HEK293 (cell line): Measurements from ENCODE around the gene MED13L.

Experiments used
- CTCF ChIA-PET: fragments of 350-600 bp; formaldehyde crosslinking; extraction: SDS; loops from one replicate; lab custom pipeline; 2021; ENCODE audit warnings: antibody characterized with exemption; lab: Yijun Ruan, JAX
- POLR2A ChIA-PET: fragments of 300-600 bp; formaldehyde crosslinking; extraction: SDS; loops from one replicate; lab custom pipeline; 2020; ENCODE audit warnings: antibody characterized with exemption, inconsistent platforms; lab: Yijun Ruan, JAX
- H3K27ac ChIP-seq: fragments of 200-500 bp; sonication (Bioruptor generic); 2 replicates; pipeline ENCODE4 v1.5.1; 2014; ENCODE audit warnings: low read depth, low read length, control low read depth, inconsistent platforms; ENCODE audit errors: extremely low read depth
- H3K36me3 ChIP-seq, 2 experiments: fragments of 200-500 bp in 1 of 2; sonication (Bioruptor generic) in 1 of 2; 1 replicate in 1 of 2; 2 replicates in 1 of 2; pipeline ENCODE4 v1.5.1; 2014 to 2017; ENCODE audit warnings: inconsistent platforms in 2 of 2, low read length in 2 of 2; ENCODE audit not compliant: control insufficient read depth in 2 of 2, insufficient read depth in 1 of 2
- H3K4me1 ChIP-seq: fragments of 200-500 bp; sonication (Bioruptor generic); 2 replicates; pipeline ENCODE4 v1.5.1; 2014; ENCODE audit warnings: mild to moderate bottlenecking, low read length, inconsistent platforms; ENCODE audit not compliant: control insufficient read depth, insufficient read depth
- H3K4me3 ChIP-seq: 2 replicates; pipeline ENCODE4 v1.5.1; 2011; ENCODE audit warnings: low read depth, mild to moderate bottlenecking, control low read depth, low read length, moderate library complexity
- H3K9me3 ChIP-seq: fragments of 200-500 bp; sonication (Bioruptor generic); 2 replicates; pipeline ENCODE4 v1.5.1; 2014; ENCODE audit warnings: low read depth, low read length, inconsistent platforms; ENCODE audit not compliant: control insufficient read depth, insufficient read depth
- PRDM1 ChIP-seq: fragments of 450-650 bp; formaldehyde crosslinking; IDR thresholded peaks from 2 replicates; pipeline ENCODE4; 2016; ENCODE audit warnings: missing biosample characterization, missing genetic modification characterization
- SP3 ChIP-seq: fragments of 450-650 bp; formaldehyde crosslinking; IDR thresholded peaks from 2 replicates; pipeline ENCODE4 v1.5.1; 2016; ENCODE audit warnings: missing biosample characterization, missing genetic modification characterization
- ZBTB20 ChIP-seq: fragments of 450-650 bp; formaldehyde crosslinking; IDR thresholded peaks from 2 replicates; pipeline ENCODE4 v1.5.1; 2016; ENCODE audit warnings: missing biosample characterization, missing genetic modification characterization
- ZBTB21 ChIP-seq: fragments of 450-650 bp; formaldehyde crosslinking; IDR thresholded peaks from 2 replicates; pipeline ENCODE4 v1.5.1; 2017; ENCODE audit warnings: missing biosample characterization, missing genetic modification characterization
- ZFP41 ChIP-seq: fragments of 450-650 bp; formaldehyde crosslinking; IDR thresholded peaks from 2 replicates; pipeline ENCODE4 v1.5.1; 2016; ENCODE audit warnings: missing biosample characterization, missing genetic modification characterization, borderline replicate concordance
- ZNF311 ChIP-seq: fragments of 450-650 bp; formaldehyde crosslinking; IDR thresholded peaks from 2 replicates; pipeline ENCODE4 v1.5.1; 2017; ENCODE audit warnings: missing biosample characterization, missing genetic modification characterization, borderline replicate concordance
- ZNF426 ChIP-seq: fragments of 450-650 bp; formaldehyde crosslinking; IDR thresholded peaks from 2 replicates; pipeline ENCODE4 v1.5.1; 2017; ENCODE audit warnings: missing biosample characterization, missing genetic modification characterization, mild to moderate bottlenecking, inconsistent platforms, moderate library complexity
- ZNF530 ChIP-seq: fragments of 450-650 bp; formaldehyde crosslinking; IDR thresholded peaks from 2 replicates; pipeline ENCODE4 v1.5.1; 2016; ENCODE audit warnings: low read depth, missing biosample characterization, missing genetic modification characterization
- ZNF629 ChIP-seq: fragments of 450-650 bp; formaldehyde crosslinking; IDR thresholded peaks from 2 replicates; pipeline ENCODE4 v1.5.1; 2017; ENCODE audit warnings: missing biosample characterization, missing genetic modification characterization
- ZNF660 ChIP-seq: fragments of 450-650 bp; IDR thresholded peaks from 2 replicates; pipeline ENCODE4 v1.5.1; 2018; ENCODE audit warnings: missing biosample characterization, mild to moderate bottlenecking, missing genetic modification characterization
- ZNF664 ChIP-seq: fragments of 450-650 bp; formaldehyde crosslinking; IDR thresholded peaks from 2 replicates; pipeline ENCODE4 v1.5.1; 2016; ENCODE audit warnings: missing biosample characterization, missing genetic modification characterization
- ZNF677 ChIP-seq: fragments of 450-650 bp; IDR thresholded peaks from 2 replicates; pipeline ENCODE4 v1.5.0; 2018; ENCODE audit warnings: missing biosample characterization, mild to moderate bottlenecking, missing genetic modification characterization, moderate library complexity
- TF ChIP-seq, protein P1 (sequence below): fragments of 450-650 bp; formaldehyde crosslinking; IDR thresholded peaks from 2 replicates; pipeline ENCODE4 v1.5.1; 2016; ENCODE audit warnings: missing biosample characterization, missing genetic modification characterization
- TF ChIP-seq, protein P2 (sequence below): fragments of 450-650 bp; formaldehyde crosslinking; IDR thresholded peaks from 2 replicates; pipeline ENCODE4 v1.5.1; 2017; ENCODE audit warnings: missing biosample characterization, missing genetic modification characterization
- TF ChIP-seq, protein P3 (sequence below): fragments of 450-650 bp; formaldehyde crosslinking; IDR thresholded peaks from 2 replicates; pipeline ENCODE4 v1.5.1; 2017; ENCODE audit warnings: missing biosample characterization, missing genetic modification characterization

Gene MED13L

DNA sequence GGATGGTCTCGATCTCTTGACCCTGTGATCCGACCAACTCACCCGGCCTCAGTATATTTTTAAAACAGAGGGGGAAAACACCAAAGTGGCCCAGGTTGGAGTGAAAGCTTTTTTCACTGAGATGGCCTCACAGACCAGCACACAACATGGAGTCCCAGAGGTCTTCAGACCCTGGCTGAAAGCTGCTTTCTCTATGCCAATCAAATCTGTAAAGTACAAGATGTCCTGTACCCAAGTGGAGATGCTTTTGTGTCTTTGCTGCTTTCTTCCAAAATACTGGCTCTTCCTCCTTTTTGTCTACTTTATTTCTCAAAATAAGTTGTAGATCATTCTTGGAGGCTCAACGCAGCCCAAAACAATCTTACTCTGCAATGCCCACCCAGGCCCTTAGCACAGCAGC is 214.8 kb downstream of the MED13L start:
- H3K9me3 ChIP-seq, result no peaks in the 10 kb centered on the region
- ChIA-PET POLR2A (no interaction called here), CTCF (interaction anchor here (0.6 to 0.7 kb wide), 2 partner anchors 50 to 62 kb away, joined by 3 read pairs; no protein-coding TSS in a partner anchor)
- H3K36me3 ChIP-seq, result no peaks in the 10 kb centered on the region
- TF ChIP-seq, protein P1, sequence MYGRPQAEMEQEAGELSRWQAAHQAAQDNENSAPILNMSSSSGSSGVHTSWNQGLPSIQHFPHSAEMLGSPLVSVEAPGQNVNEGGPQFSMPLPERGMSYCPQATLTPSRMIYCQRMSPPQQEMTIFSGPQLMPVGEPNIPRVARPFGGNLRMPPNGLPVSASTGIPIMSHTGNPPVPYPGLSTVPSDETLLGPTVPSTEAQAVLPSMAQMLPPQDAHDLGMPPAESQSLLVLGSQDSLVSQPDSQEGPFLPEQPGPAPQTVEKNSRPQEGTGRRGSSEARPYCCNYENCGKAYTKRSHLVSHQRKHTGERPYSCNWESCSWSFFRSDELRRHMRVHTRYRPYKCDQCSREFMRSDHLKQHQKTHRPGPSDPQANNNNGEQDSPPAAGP (tag by site-specific recombination), result no peak
- TF ChIP-seq ZNF660 (no peak), ZNF311 (no peak)
- TF ChIP-seq, all 188 proteins: peak for 0
- H3K27ac ChIP-seq, result no peak overlapping the region
- no peak overlapping the region for H3K4me3 ChIP-seq
- H3K4me1 ChIP-seq, result peaks cover 13% of the 10 kb centered on the region

DNA sequence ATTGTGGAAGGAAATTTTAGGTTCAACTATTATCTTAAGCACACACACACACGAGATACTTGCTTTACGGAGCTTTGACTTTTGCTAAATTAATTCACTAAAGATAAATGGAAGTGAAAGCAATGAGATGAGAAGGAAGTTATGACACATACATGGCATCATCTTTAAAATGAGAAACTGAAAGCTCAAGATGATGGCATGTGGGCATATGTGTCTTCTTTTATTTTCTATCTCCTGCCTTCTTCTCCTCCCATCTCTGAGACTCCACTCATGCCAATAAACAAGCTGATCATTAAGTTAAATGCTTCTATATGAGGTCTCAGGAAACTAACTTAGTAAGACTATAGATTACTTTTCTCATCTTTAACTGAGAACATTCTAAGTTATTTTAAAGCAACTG is 216.7 kb downstream of the MED13L start:
- POLR2A ChIA-PET, result no interaction called here
- TF ChIP-seq ZNF664 (tag by site-specific recombination) (peak; percentile 75), PRDM1 (tag by site-specific recombination) (peak; percentile 45; the same call in 1 of the 2 replicates), ZFP41 (tag by site-specific recombination) (no peak), ZNF629 (tag by site-specific recombination) (no peak)

DNA sequence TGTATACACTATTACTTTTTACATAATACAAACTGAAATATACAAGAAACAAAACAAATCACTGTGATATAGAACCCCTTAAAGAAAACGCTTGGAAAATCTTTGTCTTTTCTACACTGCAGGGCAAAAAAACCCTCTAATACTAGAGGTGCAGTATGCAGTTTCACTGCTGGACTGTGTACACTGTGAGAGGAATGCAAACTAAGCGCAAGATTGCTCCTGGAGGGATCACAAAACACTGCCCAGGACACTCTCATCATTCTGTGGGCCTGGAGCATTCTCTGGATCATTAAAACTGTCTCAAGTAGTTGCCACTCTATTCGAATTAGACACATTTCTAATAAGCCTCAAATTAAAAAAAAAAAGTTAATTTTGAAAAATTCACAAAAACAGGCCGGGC is 217.6 kb downstream of the MED13L start:
- Histone ChIP-seq H3K4me1 (peaks cover 17% of the 10 kb centered on the region), H3K27ac (no peak overlapping the region), H3K36me3 (no peaks in the 10 kb centered on the region), H3K4me3 (no peak overlapping the region), H3K9me3 (no peaks in the 10 kb centered on the region)
- CTCF ChIA-PET, result no interaction called here
- TF ChIP-seq ZNF530, result no peak
- POLR2A ChIA-PET, result no interaction called here

More for the DNA sequence above, 216.7 kb downstream of the MED13L start:
- Histone ChIP-seq H3K4me3 (no peak overlapping the region), H3K27ac (no peak overlapping the region), H3K36me3 (no peaks in the 10 kb centered on the region), H3K4me1 (peaks cover 19% of the 10 kb centered on the region), H3K9me3 (no peaks in the 10 kb centered on the region)
- CTCF ChIA-PET, result interaction anchor here (0.6 to 1.2 kb wide), 3 partner anchors 9 to 595 kb away, joined by 3 read pairs; no protein-coding TSS in a partner anchor

DNA sequence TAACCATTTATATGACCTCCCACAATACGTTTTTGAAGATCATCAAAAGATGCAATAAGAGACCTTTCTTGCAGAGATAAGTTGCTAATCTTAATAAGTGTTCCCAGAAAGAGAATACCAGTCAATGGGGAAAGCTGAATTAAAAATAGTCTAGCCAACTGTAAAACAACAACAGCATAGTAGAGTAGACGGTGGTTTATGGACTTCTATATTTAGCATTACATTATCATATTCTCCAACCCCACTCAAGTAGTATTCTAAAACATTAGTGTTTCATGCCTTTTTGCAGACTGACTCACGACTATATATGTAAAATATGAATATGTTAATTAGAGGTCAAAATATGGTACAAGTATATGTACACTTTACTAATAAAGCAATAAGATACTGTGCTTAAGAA is 218.9 kb downstream of the MED13L start:
- Histone ChIP-seq H3K4me1 (peaks cover 18% of the 10 kb centered on the region), H3K4me3 (no peak overlapping the region), H3K36me3 (no peaks in the 10 kb centered on the region), H3K27ac (no peak overlapping the region), H3K9me3 (no peaks in the 10 kb centered on the region)
- CTCF ChIA-PET, result interaction anchor here (0.7 kb wide), 1 partner anchor 934 kb away, joined by 3 read pairs; no protein-coding TSS in a partner anchor
- TF ChIP-seq, protein P2, sequence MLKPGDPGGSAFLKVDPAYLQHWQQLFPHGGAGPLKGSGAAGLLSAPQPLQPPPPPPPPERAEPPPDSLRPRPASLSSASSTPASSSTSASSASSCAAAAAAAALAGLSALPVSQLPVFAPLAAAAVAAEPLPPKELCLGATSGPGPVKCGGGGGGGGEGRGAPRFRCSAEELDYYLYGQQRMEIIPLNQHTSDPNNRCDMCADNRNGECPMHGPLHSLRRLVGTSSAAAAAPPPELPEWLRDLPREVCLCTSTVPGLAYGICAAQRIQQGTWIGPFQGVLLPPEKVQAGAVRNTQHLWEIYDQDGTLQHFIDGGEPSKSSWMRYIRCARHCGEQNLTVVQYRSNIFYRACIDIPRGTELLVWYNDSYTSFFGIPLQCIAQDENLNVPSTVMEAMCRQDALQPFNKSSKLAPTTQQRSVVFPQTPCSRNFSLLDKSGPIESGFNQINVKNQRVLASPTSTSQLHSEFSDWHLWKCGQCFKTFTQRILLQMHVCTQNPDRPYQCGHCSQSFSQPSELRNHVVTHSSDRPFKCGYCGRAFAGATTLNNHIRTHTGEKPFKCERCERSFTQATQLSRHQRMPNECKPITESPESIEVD (tag by site-specific recombination), result 0 out of 2 replicates have a peak, but pooled peaks have one; percentile 41
- TF ChIP-seq SP3 (tag by site-specific recombination), result no peak
- peak; percentile 37; the same call in 1 of the 2 replicates for TF ChIP-seq ZBTB20 (tag by site-specific recombination)
- TF ChIP-seq ZBTB21 (tag by site-specific recombination), result no peak
- POLR2A ChIA-PET, result interaction anchor here (0.7 kb wide), 1 partner anchor 14 kb away, joined by 3 read pairs; no protein-coding TSS in a partner anchor

DNA sequence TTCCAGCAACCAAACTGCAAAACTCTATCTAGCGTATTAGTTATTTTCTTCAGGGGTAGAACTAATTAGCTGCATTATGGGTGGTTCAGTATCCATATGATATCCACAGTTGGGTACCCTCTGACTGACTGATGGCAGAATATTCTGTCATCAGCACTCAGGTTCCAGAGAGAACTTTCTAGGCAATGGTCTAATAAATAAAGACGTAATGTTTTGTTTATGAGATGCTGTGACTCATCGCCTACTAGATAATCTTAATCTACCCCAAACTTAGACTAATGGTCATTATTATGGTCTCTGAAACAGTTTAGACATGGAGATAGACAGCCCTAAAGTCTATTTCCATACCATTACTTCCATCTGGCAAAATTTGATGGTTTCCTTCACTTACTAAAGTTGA is 220.1 kb downstream of the MED13L start:
- Histone ChIP-seq H3K9me3 (no peaks in the 10 kb centered on the region), H3K4me3 (no peak overlapping the region), H3K27ac (no peak overlapping the region), H3K4me1 (peaks cover 19% of the 10 kb centered on the region), H3K36me3 (no peaks in the 10 kb centered on the region)
- POLR2A ChIA-PET, result no interaction called here
- CTCF ChIA-PET, result interaction anchor here (0.6 to 1.0 kb wide), 4 partner anchors 10 to 138 kb away, joined by 3 to 4 read pairs (median 3); no protein-coding TSS in a partner anchor
- TF ChIP-seq, protein P3, sequence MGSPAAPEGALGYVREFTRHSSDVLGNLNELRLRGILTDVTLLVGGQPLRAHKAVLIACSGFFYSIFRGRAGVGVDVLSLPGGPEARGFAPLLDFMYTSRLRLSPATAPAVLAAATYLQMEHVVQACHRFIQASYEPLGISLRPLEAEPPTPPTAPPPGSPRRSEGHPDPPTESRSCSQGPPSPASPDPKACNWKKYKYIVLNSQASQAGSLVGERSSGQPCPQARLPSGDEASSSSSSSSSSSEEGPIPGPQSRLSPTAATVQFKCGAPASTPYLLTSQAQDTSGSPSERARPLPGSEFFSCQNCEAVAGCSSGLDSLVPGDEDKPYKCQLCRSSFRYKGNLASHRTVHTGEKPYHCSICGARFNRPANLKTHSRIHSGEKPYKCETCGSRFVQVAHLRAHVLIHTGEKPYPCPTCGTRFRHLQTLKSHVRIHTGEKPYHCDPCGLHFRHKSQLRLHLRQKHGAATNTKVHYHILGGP (tag by site-specific recombination), result peak; percentile 54
- TF ChIP-seq ZBTB20 (tag by site-specific recombination) (0 out of 2 replicates have a peak, but pooled peaks have one; percentile 14), ZNF426 (tag by site-specific recombination) (no peak), ZNF677 (no peak)
